Left lung (tissue), 10 donors: ENCODE data around the gene YBX1. TPM values are rescaled to one million over a fixed set of nuclear protein-coding genes. Genes with fewer than 3 reads are reported as not detected.
A peak's percentile ranks its signal among the peaks of the same experiment; 100 is the strongest.

ENCODE experiments used
- ATAC-seq: fragments of 200-7000 bp; cut with Tn5 transposase; one replicate; pipeline ENCODE4 v1.9.1; 2020; ENCODE audit warnings: moderate library complexity
- DNase-seq, 4 donors: peaks; one replicate each; pipeline ENCODE4 v3.0.0-alpha.2; 2013 to 2020
- H3K27ac ChIP-seq, 2 donors: fragments of 200-600 bp; sonication (generic) in 1 of 2; one replicate each; pipeline versions ENCODE4 v1.5.0 to v1.8.0; 2020 to 2021
- H3K27me3 ChIP-seq, 2 donors: fragments of 200-600 bp; sonication (generic) in 1 of 2; one replicate each; pipeline versions ENCODE4 v1.5.0 to v1.8.0; 2020 to 2021
- H3K36me3 ChIP-seq, 2 donors: fragments of 200-600 bp; sonication (generic) in 1 of 2; one replicate each; pipeline versions ENCODE4 v1.5.0 to v1.8.0; 2020 to 2021
- H3K4me1 ChIP-seq, 2 donors: fragments of 200-600 bp; one replicate each; pipeline ENCODE4 v1.8.0; 2021
- H3K4me3 ChIP-seq, 2 donors: fragments of 200-600 bp; sonication (generic) in 1 of 2; one replicate each; pipeline versions ENCODE4 v1.5.0 to v1.8.0; 2020 to 2021; ENCODE audit warnings: mild to moderate bottlenecking in 1 of 2
- H3K9me3 ChIP-seq, 2 donors: fragments of 200-600 bp; sonication (generic) in 1 of 2; one replicate each; pipeline versions ENCODE4 v1.5.0 to v1.8.0; 2020 to 2021
- intact Hi-C, 2 donors: fragments of 100-400 bp; cut with DNase I; formaldehyde crosslinking; loops; one replicate each; pipeline versions ENCODE4 v1.11.2 to v1.14.2; 2022
- polyA plus RNA-seq, 6 donors: library from polyadenylated mRNA; unstranded; fragments of 120-200 nt; gene quantifications; one replicate each; pipeline ENCODE4 v1.2.1, GENCODE V29; 2013; ENCODE audit not compliant: insufficient read length in 6 of 6
- total RNA-seq, 2 donors: library from RNA; stranded (reverse); fragmentation: NEBNext Ultra II Directional; extraction: Animal tissue kit (Norgen Biotek cat#: 25700); gene quantifications; one replicate each; pipeline ENCODE4 v1.2.1, GENCODE V29; 2021
- TF ChIP-seq, protein P1 (sequence below), 2 donors: fragments of 200-600 bp; sonication (generic) in 1 of 2; IDR thresholded peaks; one replicate each; pipeline versions ENCODE4 v1.5.0 to v1.8.0; 2021; ENCODE audit warnings: antibody characterized with exemption in 2 of 2
- donor health status: DM: no; HTN: yes; CAD: no.
- donor health status: DM: no; HTN: no; CAD: no.

YBX1 gene
- total and polyA plus RNA-seq, 8 donors: 461 to 685 (median 546) TPM

DNA sequence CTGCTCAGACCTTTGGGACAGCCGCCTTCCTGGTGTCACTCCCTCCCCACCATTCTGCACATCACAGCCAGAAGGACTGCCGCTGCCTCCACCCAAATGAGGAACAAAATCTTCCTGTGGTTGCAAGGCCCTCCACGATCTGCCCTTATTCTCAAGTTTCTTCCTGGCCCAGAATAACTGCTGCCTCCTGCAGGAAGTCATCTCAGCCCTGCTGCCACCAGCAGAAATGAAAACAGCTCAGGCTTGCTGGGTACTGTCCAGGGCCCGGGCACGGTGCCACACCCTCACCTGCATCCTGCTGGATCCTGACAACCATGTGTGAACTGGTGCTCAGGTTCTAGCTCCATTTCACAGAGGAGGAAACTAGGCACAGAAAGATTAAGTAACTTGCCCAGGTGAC, 55.0 kb downstream of the YBX1 start:
- TF ChIP-seq, protein P1, sequence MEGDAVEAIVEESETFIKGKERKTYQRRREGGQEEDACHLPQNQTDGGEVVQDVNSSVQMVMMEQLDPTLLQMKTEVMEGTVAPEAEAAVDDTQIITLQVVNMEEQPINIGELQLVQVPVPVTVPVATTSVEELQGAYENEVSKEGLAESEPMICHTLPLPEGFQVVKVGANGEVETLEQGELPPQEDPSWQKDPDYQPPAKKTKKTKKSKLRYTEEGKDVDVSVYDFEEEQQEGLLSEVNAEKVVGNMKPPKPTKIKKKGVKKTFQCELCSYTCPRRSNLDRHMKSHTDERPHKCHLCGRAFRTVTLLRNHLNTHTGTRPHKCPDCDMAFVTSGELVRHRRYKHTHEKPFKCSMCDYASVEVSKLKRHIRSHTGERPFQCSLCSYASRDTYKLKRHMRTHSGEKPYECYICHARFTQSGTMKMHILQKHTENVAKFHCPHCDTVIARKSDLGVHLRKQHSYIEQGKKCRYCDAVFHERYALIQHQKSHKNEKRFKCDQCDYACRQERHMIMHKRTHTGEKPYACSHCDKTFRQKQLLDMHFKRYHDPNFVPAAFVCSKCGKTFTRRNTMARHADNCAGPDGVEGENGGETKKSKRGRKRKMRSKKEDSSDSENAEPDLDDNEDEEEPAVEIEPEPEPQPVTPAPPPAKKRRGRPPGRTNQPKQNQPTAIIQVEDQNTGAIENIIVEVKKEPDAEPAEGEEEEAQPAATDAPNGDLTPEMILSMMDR (IDR thresholded peaks at IDR 0.05): no peak
- DNase-seq (peak in 1 of 4 donors; percentile 51), ATAC-seq (peak; percentile 56)
- peaks cover 0 to 6% of the 10 kb centered on the region in 2 donors for H3K4me1 ChIP-seq
- intact Hi-C loops: no loop called here
- H3K27ac ChIP-seq: no peak overlapping the region
- no peaks in the 10 kb centered on the region for H3K36me3 ChIP-seq
- peaks cover 0 to 5% of the 10 kb centered on the region in 2 donors for H3K27me3 ChIP-seq
- no peaks in the 10 kb centered on the region for H3K9me3 ChIP-seq
- H3K4me3 ChIP-seq: no peak overlapping the region

DNA sequence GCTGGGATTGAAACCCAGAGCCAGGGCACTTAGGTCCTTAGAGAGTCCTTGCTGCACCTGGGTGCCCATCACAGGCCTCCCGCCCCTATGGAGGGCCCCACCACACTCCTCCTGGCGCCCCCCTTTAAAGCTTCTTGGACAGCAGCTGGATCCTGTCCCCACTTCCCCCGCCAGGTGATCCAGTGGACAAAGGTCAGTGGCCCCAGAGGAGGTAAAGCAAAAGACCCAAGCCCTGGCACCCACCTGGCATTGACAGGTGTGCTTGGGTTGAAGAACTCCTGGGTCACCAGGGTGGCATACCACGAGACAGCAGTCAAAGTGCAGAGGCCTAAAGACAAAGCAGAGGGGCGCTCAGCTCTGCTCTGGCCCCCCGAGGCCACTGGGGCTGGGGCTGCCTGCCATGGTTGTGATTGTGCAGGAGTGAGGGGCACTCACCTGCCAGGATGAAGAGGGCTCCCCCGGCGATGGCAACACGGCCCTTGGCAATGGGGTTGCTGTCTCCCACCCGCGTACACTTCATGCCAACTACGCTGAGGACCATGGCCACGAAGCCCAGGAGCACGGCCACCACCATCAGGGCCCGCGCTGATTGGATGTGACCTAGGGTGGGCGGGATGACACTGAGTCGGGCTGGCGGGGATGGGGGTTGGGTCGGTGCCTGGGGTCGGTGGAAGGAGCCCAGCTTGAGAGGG, 55.9 kb downstream of the YBX1 start:
- Histone ChIP-seq H3K4me3 (no peak overlapping the region), H3K27ac (no peak overlapping the region), H3K27me3 (peaks cover 0 to 5% of the 10 kb centered on the region in 2 donors), H3K9me3 (no peaks in the 10 kb centered on the region), H3K4me1 (peaks cover 0 to 6% of the 10 kb centered on the region in 2 donors), H3K36me3 (no peaks in the 10 kb centered on the region)
- ATAC-seq (no peak), DNase-seq (no peak)
- intact Hi-C loops: no loop called here
- TF ChIP-seq, protein P1 (IDR thresholded peaks at IDR 0.05): no peak

DNA sequence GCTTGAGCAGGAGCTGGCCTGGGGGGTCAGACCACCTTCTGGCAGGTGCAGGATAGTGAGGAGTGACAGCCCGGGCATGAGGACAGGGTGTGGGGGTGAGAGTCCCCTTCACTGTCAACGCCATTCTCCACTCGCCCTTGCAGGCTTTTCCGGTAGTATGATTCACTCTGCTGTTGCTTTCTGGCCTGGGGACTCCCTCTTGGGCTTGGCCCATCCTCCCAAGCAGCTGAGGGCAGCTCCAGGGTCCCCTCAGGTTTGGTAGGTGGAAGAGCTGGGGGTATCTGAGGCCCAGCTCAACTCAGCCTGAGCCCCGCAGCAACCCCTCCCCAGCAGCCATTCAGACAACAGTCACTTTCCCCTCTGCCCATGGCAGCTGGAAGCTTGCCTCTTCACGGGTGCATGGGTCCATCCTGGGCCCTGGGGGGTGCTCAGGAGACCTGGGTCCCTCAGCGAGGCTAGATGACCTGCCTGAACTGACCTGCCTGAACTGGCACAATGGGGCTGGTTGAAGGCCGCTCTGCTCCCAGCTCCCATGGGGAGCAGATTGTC, 56.5 kb downstream of the YBX1 start:
- Histone ChIP-seq H3K36me3 (no peaks in the 10 kb centered on the region), H3K4me1 (peaks cover 0 to 6% of the 10 kb centered on the region in 2 donors), H3K27me3 (peaks cover 0 to 5% of the 10 kb centered on the region in 2 donors), H3K27ac (no peak overlapping the region), H3K4me3 (no peak overlapping the region), H3K9me3 (no peaks in the 10 kb centered on the region)
- ATAC-seq (no peak), DNase-seq (no peak)
- intact Hi-C loops: no loop called here
- TF ChIP-seq, protein P1 (IDR thresholded peaks at IDR 0.05): no peak

DNA sequence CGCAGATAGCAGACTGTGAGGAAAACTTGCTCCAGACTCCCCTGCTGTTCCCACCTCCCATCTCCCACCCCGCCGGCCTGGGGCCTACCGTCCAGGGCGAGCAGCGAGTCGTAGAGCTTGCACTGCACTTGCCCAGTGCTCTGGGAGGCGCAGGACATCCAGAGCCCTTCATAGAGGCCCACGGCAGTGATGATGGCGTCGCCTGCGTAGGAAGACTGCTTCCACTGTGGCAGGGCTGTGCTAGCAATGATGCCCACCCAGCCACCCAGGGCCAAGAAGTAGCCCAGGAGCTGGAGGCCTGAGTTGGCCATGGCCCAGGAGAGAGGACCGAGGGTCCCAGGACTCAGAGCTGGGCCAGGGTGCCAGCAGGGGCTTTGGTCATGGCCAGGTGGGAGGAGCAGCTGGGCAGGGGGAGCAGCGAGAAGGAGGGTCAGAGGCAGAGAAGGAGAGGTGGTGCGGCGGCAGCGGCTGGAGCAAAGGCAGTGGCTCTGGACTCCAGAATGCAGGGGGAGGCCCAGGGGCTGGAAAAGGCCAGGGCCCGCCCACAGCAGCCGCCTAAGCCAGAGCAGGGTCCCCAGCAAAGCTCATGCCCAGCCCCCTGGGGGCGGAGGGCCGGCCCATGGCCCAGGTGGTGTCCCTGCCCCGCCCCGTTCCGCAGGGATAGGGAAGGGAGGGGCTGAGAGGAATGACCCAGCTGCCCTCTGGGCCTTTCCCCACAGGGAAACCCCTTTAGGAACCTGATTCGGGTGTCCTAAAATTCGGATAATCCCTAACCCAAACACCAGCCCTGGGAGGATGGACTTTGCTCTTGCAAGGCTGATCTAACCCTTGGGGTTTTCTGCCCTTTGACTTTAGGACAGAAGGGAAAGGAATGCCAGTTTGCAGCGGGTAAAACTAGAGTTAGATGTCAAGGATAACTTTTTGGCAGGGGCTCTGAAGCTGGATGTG, 57.8 kb downstream of the YBX1 start, which contains the start of gene CLDN19:
TSS of gene CLDN19 (minus strand) at position 484 of the 948 bp plus-strand sequence. CDS start at position 311, 173 bp downstream.
- H3K27ac ChIP-seq: no peak within 1 kb of the TSS
- peaks cover 0 to 5% of the 10 kb centered on the region in 2 donors for H3K27me3 ChIP-seq
- no peaks in the 10 kb centered on the region for H3K9me3 ChIP-seq
- TF ChIP-seq, protein P1 (IDR thresholded peaks at IDR 0.05): no peak
- intact Hi-C loops: no loop called here
- H3K4me1 ChIP-seq: peaks cover 0 to 6% of the 10 kb centered on the region in 2 donors
- ATAC-seq (peak; percentile 41), DNase-seq (peak in 1 of 4 donors; percentile 34)
- no peak within 1 kb of the TSS for H3K4me3 ChIP-seq
- no peaks in the 10 kb centered on the region for H3K36me3 ChIP-seq
